AG10803 (cell line): ENCODE results near the gene ATP8A2.

Experiments
- DNase-seq: peaks from one replicate; pipeline ENCODE4 v3.0.0; 2010; ENCODE audit warnings: low read depth
- H3K4me3 ChIP-seq: 2 replicates; pipeline ENCODE4 v1.5.1; 2011; ENCODE audit warnings: mild to moderate bottlenecking, low read length, control low read depth
- CTCF ChIP-seq: conservative IDR thresholded peaks from 2 replicates; pipeline ENCODE4 v1.5.1; 2011; ENCODE audit warnings: mild to moderate bottlenecking, low read length, control low read depth, inconsistent platforms

Gene ATP8A2

GRCh38 chr13:25447396-25447795 is 75.6 kb downstream of the ATP8A2 start:
- no peak for DNase-seq
- TF ChIP-seq CTCF: no peak
- H3K4me3 ChIP-seq: no peak overlapping the region

- no peak overlapping the region for H3K4me3 ChIP-seq
- no peak for DNase-seq
- TF ChIP-seq CTCF: no peak
Measured at GRCh38 chr13:25453850-25454365, 82.1 kb downstream of the ATP8A2 start.

GRCh38 chr13:25455146-25455545 is 83.4 kb downstream of the ATP8A2 start:
- no peak for TF ChIP-seq CTCF
- no peak for DNase-seq
- no peak overlapping the region for H3K4me3 ChIP-seq

- no peak for TF ChIP-seq CTCF
- no peak for DNase-seq
Measured at GRCh38 chr13:25457566-25457965, 85.8 kb downstream of the ATP8A2 start.

GRCh38 chr13:25462301-25463125 is 90.7 kb downstream of the ATP8A2 start:
- no peak for TF ChIP-seq CTCF
- no peak for DNase-seq
- no peak overlapping the region for H3K4me3 ChIP-seq

More at GRCh38 chr13:25457566-25457965, 85.8 kb downstream of the ATP8A2 start:
- no peak overlapping the region for H3K4me3 ChIP-seq

- H3K4me3 ChIP-seq: no peak overlapping the region
- TF ChIP-seq CTCF: no peak
- peak; percentile 4 for DNase-seq
Measured at GRCh38 chr13:25463496-25463895, 91.7 kb downstream of the ATP8A2 start.

GRCh38 chr13:25466880-25467279 is 95.1 kb downstream of the ATP8A2 start:
- no peak for TF ChIP-seq CTCF

More at GRCh38 chr13:25466880-25467279, 95.1 kb downstream of the ATP8A2 start:
- no peak overlapping the region for H3K4me3 ChIP-seq
- no peak for DNase-seq
